NCI-H526 treated with DMSO at 0.1 percent for 48 hours (cell line): ENCODE results near the gene RECQL5.
"Not testable (repeated sequence)": the region's sequence is repeated elsewhere in the genome, so short reads cannot be mapped to it uniquely, and the experiment has no call there.

ENCODE experiments used
- DNase-seq: peaks from one replicate; lab custom pipeline; 2025; lab: John Stamatoyannopoulos, UW

The RECQL5 gene

GRCh38 chr17:75647921-75648320, 19.0 kb downstream of the RECQL5 start:
- no peak for DNase-seq

GRCh38 chr17:75647061-75647460, 19.9 kb downstream of the RECQL5 start:
- no peak for DNase-seq

- DNase-seq, result no peak
These were observed 20.3 kb downstream of the RECQL5 start for GRCh38 chr17:75646638-75646992.

- peak; percentile 6 for DNase-seq
These were observed 20.9 kb downstream of the RECQL5 start for GRCh38 chr17:75645889-75646637.

- peak; percentile 10 for DNase-seq
These were observed 21.5 kb downstream of the RECQL5 start for GRCh38 chr17:75645501-75645888.

- no peak for DNase-seq
These were observed 23.3 kb downstream of the RECQL5 start for GRCh38 chr17:75643643-75644017.

- no peak for DNase-seq
These were observed 23.9 kb downstream of the RECQL5 start for GRCh38 chr17:75642784-75643642.

GRCh38 chr17:75642182-75642783, 24.7 kb downstream of the RECQL5 start:
- DNase-seq, result no peak

- no peak for DNase-seq
These were observed 25.6 kb downstream of the RECQL5 start for GRCh38 chr17:75641343-75641742.

- no peak for DNase-seq
These were observed 26.3 kb downstream of the RECQL5 start for GRCh38 chr17:75640556-75641119.

- no peak for DNase-seq
These were observed 27.0 kb downstream of the RECQL5 start for GRCh38 chr17:75639771-75640555.

- no peak for DNase-seq
These were observed 27.6 kb downstream of the RECQL5 start for GRCh38 chr17:75639327-75639726.

- DNase-seq, result no peak
These were observed 28.1 kb downstream of the RECQL5 start for GRCh38 chr17:75638893-75639292.

GRCh38 chr17:75638039-75638438, 28.9 kb downstream of the RECQL5 start:
- DNase-seq, result not testable (repeated sequence)

- no peak for DNase-seq
These were observed 29.4 kb downstream of the RECQL5 start for GRCh38 chr17:75637551-75637950.

- DNase-seq, result no peak
These were observed 29.8 kb downstream of the RECQL5 start for GRCh38 chr17:75637143-75637538.

- DNase-seq, result no peak
These were observed 30.4 kb downstream of the RECQL5 start for GRCh38 chr17:75636381-75637142.

GRCh38 chr17:75635610-75636202, 31.2 kb downstream of the RECQL5 start:
- DNase-seq, result no peak

- no peak for DNase-seq
These were observed 32.0 kb downstream of the RECQL5 start for GRCh38 chr17:75634754-75635609.

GRCh38 chr17:75634376-75634740, 32.6 kb downstream of the RECQL5 start:
- DNase-seq, result no peak
